HEK293 (cell line): Measurements from ENCODE around the gene LRRFIP1.

Experiments
- CTCF ChIA-PET: fragments of 350-600 bp; formaldehyde crosslinking; extraction: SDS; loops from one replicate; lab custom pipeline; 2021; ENCODE audit warnings: antibody characterized with exemption; lab: Yijun Ruan, JAX
- POLR2A ChIA-PET: fragments of 300-600 bp; formaldehyde crosslinking; extraction: SDS; loops from one replicate; lab custom pipeline; 2020; ENCODE audit warnings: antibody characterized with exemption, inconsistent platforms; lab: Yijun Ruan, JAX
- H3K27ac ChIP-seq: fragments of 200-500 bp; sonication (Bioruptor generic); 2 replicates; pipeline ENCODE4 v1.5.1; 2014; ENCODE audit warnings: low read depth, low read length, control low read depth, inconsistent platforms; ENCODE audit errors: extremely low read depth
- H3K36me3 ChIP-seq, 2 experiments: fragments of 200-500 bp in 1 of 2; sonication (Bioruptor generic) in 1 of 2; 1 replicate in 1 of 2; 2 replicates in 1 of 2; pipeline ENCODE4 v1.5.1; 2014 to 2017; ENCODE audit warnings: inconsistent platforms in 2 of 2, low read length in 2 of 2; ENCODE audit not compliant: control insufficient read depth in 2 of 2, insufficient read depth in 1 of 2
- H3K4me1 ChIP-seq: fragments of 200-500 bp; sonication (Bioruptor generic); 2 replicates; pipeline ENCODE4 v1.5.1; 2014; ENCODE audit warnings: mild to moderate bottlenecking, low read length, inconsistent platforms; ENCODE audit not compliant: control insufficient read depth, insufficient read depth
- H3K4me3 ChIP-seq: 2 replicates; pipeline ENCODE4 v1.5.1; 2011; ENCODE audit warnings: low read depth, mild to moderate bottlenecking, control low read depth, low read length, moderate library complexity
- H3K9me3 ChIP-seq: fragments of 200-500 bp; sonication (Bioruptor generic); 2 replicates; pipeline ENCODE4 v1.5.1; 2014; ENCODE audit warnings: low read depth, low read length, inconsistent platforms; ENCODE audit not compliant: control insufficient read depth, insufficient read depth
- IKZF3 ChIP-seq: fragments of 450-650 bp; IDR thresholded peaks from 2 replicates; pipeline ENCODE4 v1.5.0; 2018; ENCODE audit warnings: missing biosample characterization, mild to moderate bottlenecking, missing genetic modification characterization, moderate library complexity
- PRDM10 ChIP-seq: fragments of 450-650 bp; formaldehyde crosslinking; IDR thresholded peaks from 2 replicates; pipeline ENCODE4 v1.5.1; 2016; ENCODE audit warnings: missing biosample characterization, missing genetic modification characterization
- SP2 ChIP-seq: fragments of 450-650 bp; formaldehyde crosslinking; IDR thresholded peaks from 2 replicates; pipeline ENCODE4 v1.5.1; 2016; ENCODE audit warnings: missing biosample characterization, missing genetic modification characterization
- ZBTB26 ChIP-seq: fragments of 450-650 bp; formaldehyde crosslinking; optimal IDR thresholded peaks from 2 replicates; pipeline ENCODE3; 2016; ENCODE audit warnings: missing biosample characterization, mild to moderate bottlenecking, missing genetic modification characterization
- ZIC2 ChIP-seq: fragments of 450-650 bp; formaldehyde crosslinking; IDR thresholded peaks from 2 replicates; pipeline ENCODE4 v1.5.1; 2016; ENCODE audit warnings: missing biosample characterization, missing genetic modification characterization
- ZNF133 ChIP-seq: fragments of 450-650 bp; formaldehyde crosslinking; IDR thresholded peaks from 2 replicates; pipeline ENCODE4 v1.5.1; 2016; ENCODE audit warnings: missing biosample characterization, missing genetic modification characterization
- ZNF140 ChIP-seq: fragments of 450-650 bp; formaldehyde crosslinking; IDR thresholded peaks from 2 replicates; pipeline ENCODE4 v1.5.1; 2016; ENCODE audit warnings: missing biosample characterization, missing genetic modification characterization
- ZNF311 ChIP-seq: fragments of 450-650 bp; formaldehyde crosslinking; IDR thresholded peaks from 2 replicates; pipeline ENCODE4 v1.5.1; 2017; ENCODE audit warnings: missing biosample characterization, missing genetic modification characterization, borderline replicate concordance
- ZNF518A ChIP-seq: fragments of 450-650 bp; formaldehyde crosslinking; conservative IDR thresholded peaks from 2 replicates; pipeline ENCODE4 v1.5.1; 2016; ENCODE audit warnings: low read depth, missing biosample characterization, missing genetic modification characterization
- ZNF529 ChIP-seq: fragments of 450-650 bp; formaldehyde crosslinking; IDR thresholded peaks from 2 replicates; pipeline ENCODE4 v1.5.1; 2017; ENCODE audit warnings: missing genetic modification characterization, missing biosample characterization; ENCODE audit not compliant: insufficient replicate concordance
- ZNF549 ChIP-seq: fragments of 450-650 bp; IDR thresholded peaks from 2 replicates; pipeline ENCODE4 v1.5.1; 2018; ENCODE audit warnings: missing biosample characterization, missing genetic modification characterization, mild to moderate bottlenecking, inconsistent platforms, moderate library complexity
- ZNF626 ChIP-seq: fragments of 450-650 bp; sonication (Bioruptor Pico); formaldehyde crosslinking; IDR thresholded peaks from 2 replicates; pipeline ENCODE4 v1.5.1; 2018; ENCODE audit warnings: missing biosample characterization, missing genetic modification characterization, inconsistent platforms
- ZNF658 ChIP-seq: fragments of 450-650 bp; formaldehyde crosslinking; IDR thresholded peaks from 2 replicates; pipeline ENCODE4; 2016; ENCODE audit warnings: missing biosample characterization, missing genetic modification characterization
- ZNF777 ChIP-seq: fragments of 450-650 bp; formaldehyde crosslinking; IDR thresholded peaks from 2 replicates; pipeline ENCODE4 v1.5.1; 2017; ENCODE audit warnings: missing biosample characterization, missing genetic modification characterization, borderline replicate concordance

LRRFIP1 gene

GRCh38 chr2:237727363-237727762 lies 100.0 kb downstream of the LRRFIP1 start:
- H3K9me3 ChIP-seq = no peaks in the 10 kb centered on the region
- TF ChIP-seq IKZF3 (tag by site-specific recombination) (no peak), ZIC2 (no peak), ZNF140 (tag by site-specific recombination) (no peak), ZNF518A (tag by site-specific recombination) (no peak), ZBTB26 (tag by site-specific recombination) (no peak), ZNF658 (tag by site-specific recombination) (no peak), ZNF133 (tag by site-specific recombination) (no peak)
- no peak overlapping the region for H3K27ac ChIP-seq
- CTCF ChIA-PET = interaction anchor here (5.1 kb wide), 1 partner anchor 18 kb away, joined by 17 read pairs; no protein-coding TSS in a partner anchor
- POLR2A ChIA-PET = interaction anchor here (1.5 kb wide), 1 partner anchor 65 kb away, joined by 3 read pairs; no protein-coding TSS in a partner anchor
- H3K36me3 ChIP-seq = no peaks in the 10 kb centered on the region
- H3K4me3 ChIP-seq = no peak overlapping the region
- peaks cover 27% of the 10 kb centered on the region for H3K4me1 ChIP-seq

- POLR2A ChIA-PET = interaction anchor here (1.7 kb wide), 1 partner anchor 32 kb away, joined by 4 read pairs; no protein-coding TSS in a partner anchor
- Histone ChIP-seq H3K27ac (no peak overlapping the region), H3K36me3 (peaks cover 0 to under 1% of the 10 kb centered on the region in 2 experiments; a peak in 1 of 3 replicates), H3K4me3 (no peak overlapping the region), H3K9me3 (no peaks in the 10 kb centered on the region), H3K4me1 (peaks cover 34% of the 10 kb centered on the region)
- CTCF ChIA-PET = interaction anchor here (0.6 to 5.1 kb wide), 4 partner anchors 15 to 255 kb away, joined by 3 to 17 read pairs (median 4); no protein-coding TSS in a partner anchor
- TF ChIP-seq ZNF626 (tag by site-specific recombination) (no peak), PRDM10 (tag by site-specific recombination) (no peak), ZNF777 (tag by site-specific recombination) (no peak), SP2 (tag by site-specific recombination) (no peak), ZNF549 (tag by site-specific recombination) (no peak), ZNF529 (tag by site-specific recombination) (no peak), ZNF311 (tag by site-specific recombination) (no peak)
Observed at GRCh38 chr2:237729681-237730475, 102.5 kb downstream of the LRRFIP1 start.
